Stimulated activated CD4-positive, alpha-beta T cell treated with anti-CD3 and anti-CD28 coated beads, TNF-alpha, amount 100 ng/mL, for 24 hours (primary cell): ENCODE measurements around the gene POLD1.
A peak's percentile ranks its signal among the peaks of the same experiment; 100 is the strongest.
"Not testable (repeated sequence)": the region's sequence is repeated elsewhere in the genome, so short reads cannot be mapped to it uniquely, and the experiment has no call there.

ENCODE experiments used
- DNase-seq, 3 experiments: peaks; one replicate each; pipeline ENCODE4 v3.0.0-alpha.2; 2020; ENCODE audit warnings: low read depth in 3 of 3

Gene POLD1

GRCh38 chr19:50390952-50391351 is 6.8 kb downstream of the POLD1 start:
- not testable (repeated sequence) for DNase-seq

- DNase-seq: no peak
Observed at GRCh38 chr19:50392759-50393158, 8.6 kb downstream of the POLD1 start.

- no peak for DNase-seq
Observed at GRCh38 chr19:50393589-50393988, 9.4 kb downstream of the POLD1 start.

- no peak for DNase-seq
Observed at GRCh38 chr19:50394017-50394416, 9.9 kb downstream of the POLD1 start.

- no peak for DNase-seq
Observed at GRCh38 chr19:50398675-50399367, 14.7 kb downstream of the POLD1 start.

- no peak for DNase-seq
Observed at GRCh38 chr19:50399368-50399745, 15.2 kb downstream of the POLD1 start.

- DNase-seq: no peak
Observed at GRCh38 chr19:50401605-50402450, 17.7 kb downstream of the POLD1 start.

GRCh38 chr19:50402544-50403301 is 18.6 kb downstream of the POLD1 start:
- DNase-seq: no peak

- no peak for DNase-seq
Observed at GRCh38 chr19:50406156-50406820, 22.1 kb downstream of the POLD1 start.

- DNase-seq: no peak
Observed at GRCh38 chr19:50406829-50407228, 22.7 kb downstream of the POLD1 start.

- no peak for DNase-seq
Observed at GRCh38 chr19:50409347-50409746, 25.2 kb downstream of the POLD1 start.

GRCh38 chr19:50410109-50410508 is 26.0 kb downstream of the POLD1 start:
- no peak for DNase-seq

- DNase-seq: no peak
Observed at GRCh38 chr19:50412419-50412818, 28.3 kb downstream of the POLD1 start.

- DNase-seq: no peak
Observed at GRCh38 chr19:50413096-50413495, 28.9 kb downstream of the POLD1 start.

GRCh38 chr19:50413531-50413930 is 29.4 kb downstream of the POLD1 start:
- DNase-seq: no peak

- DNase-seq: peak; percentile 53 to 81 (median 55)
Observed at GRCh38 chr19:50414864-50415660, 30.9 kb downstream of the POLD1 start.

- no peak for DNase-seq
Observed at GRCh38 chr19:50415661-50416033, 31.5 kb downstream of the POLD1 start.

GRCh38 chr19:50416034-50416977 is 32.2 kb downstream of the POLD1 start:
- DNase-seq: no peak

- DNase-seq: no peak
Observed at GRCh38 chr19:50417111-50418081, 33.2 kb downstream of the POLD1 start.
